Nephron (organoid): ENCODE results near the gene ARL15.

Experiments
- H3K27ac Mint-ChIP-seq, 3 experiments: 2 replicates each; pipeline ENCODE4 v1.8.0; 2020; ENCODE audit warnings: mixed read lengths in 3 of 3, mild to moderate bottlenecking in 2 of 3, moderate library complexity in 1 of 3
- H3K27me3 Mint-ChIP-seq: 2 replicates; pipeline ENCODE4 v1.8.0; 2021; ENCODE audit warnings: low read depth, mild to moderate bottlenecking, moderate library complexity, mixed read lengths
- H3K36me3 Mint-ChIP-seq: 2 replicates; pipeline ENCODE4 v1.8.0; 2020; ENCODE audit warnings: low read depth, mixed read lengths
- H3K4me1 Mint-ChIP-seq: 2 replicates; pipeline ENCODE4 v1.8.0; 2020; ENCODE audit warnings: mixed read lengths
- H3K4me3 Mint-ChIP-seq, 3 experiments: 2 replicates each; pipeline ENCODE4 v1.8.0; 2020; ENCODE audit warnings: mild to moderate bottlenecking in 3 of 3, mixed read lengths in 3 of 3, moderate library complexity in 2 of 3
- H3K9me3 Mint-ChIP-seq: 2 replicates; pipeline ENCODE4 v1.8.0; 2020; ENCODE audit warnings: mixed read lengths
- TF ChIP-seq, protein P1 (sequence below), 3 experiments: fragments of 200-600 bp; sonication (generic); IDR thresholded peaks; one replicate each; pipeline ENCODE4 v1.5.0; 2021; ENCODE audit warnings: antibody characterized with exemption in 3 of 3; ENCODE audit not compliant: unreplicated experiment in 3 of 3

The ARL15 gene

DNA sequence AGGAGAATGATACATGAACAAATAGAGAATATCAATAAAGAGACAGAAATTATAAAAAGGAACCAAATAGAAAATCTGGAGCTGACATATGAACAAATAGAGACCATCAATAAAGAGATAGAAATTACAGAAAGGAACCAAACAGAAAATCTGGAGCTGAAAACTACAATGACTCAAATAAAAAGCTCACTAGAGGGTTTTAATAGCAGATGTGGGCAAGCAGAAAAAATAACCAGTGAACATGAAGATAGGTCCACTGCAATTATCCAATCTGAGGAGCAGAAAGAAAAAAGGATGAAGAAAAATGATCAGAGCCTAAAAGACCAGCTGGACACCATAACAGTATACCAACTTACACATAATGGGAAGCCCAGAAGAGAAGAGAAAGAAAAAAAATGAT is 353.7 kb downstream of the ARL15 start:
- TF ChIP-seq, protein P1, sequence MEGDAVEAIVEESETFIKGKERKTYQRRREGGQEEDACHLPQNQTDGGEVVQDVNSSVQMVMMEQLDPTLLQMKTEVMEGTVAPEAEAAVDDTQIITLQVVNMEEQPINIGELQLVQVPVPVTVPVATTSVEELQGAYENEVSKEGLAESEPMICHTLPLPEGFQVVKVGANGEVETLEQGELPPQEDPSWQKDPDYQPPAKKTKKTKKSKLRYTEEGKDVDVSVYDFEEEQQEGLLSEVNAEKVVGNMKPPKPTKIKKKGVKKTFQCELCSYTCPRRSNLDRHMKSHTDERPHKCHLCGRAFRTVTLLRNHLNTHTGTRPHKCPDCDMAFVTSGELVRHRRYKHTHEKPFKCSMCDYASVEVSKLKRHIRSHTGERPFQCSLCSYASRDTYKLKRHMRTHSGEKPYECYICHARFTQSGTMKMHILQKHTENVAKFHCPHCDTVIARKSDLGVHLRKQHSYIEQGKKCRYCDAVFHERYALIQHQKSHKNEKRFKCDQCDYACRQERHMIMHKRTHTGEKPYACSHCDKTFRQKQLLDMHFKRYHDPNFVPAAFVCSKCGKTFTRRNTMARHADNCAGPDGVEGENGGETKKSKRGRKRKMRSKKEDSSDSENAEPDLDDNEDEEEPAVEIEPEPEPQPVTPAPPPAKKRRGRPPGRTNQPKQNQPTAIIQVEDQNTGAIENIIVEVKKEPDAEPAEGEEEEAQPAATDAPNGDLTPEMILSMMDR (IDR thresholded peaks at IDR 0.05; ENCODE audit: unreplicated experiment in 3 of 3): no peak
- Mint-ChIP-seq H3K9me3 (peaks cover 18% of the 10 kb centered on the region), H3K36me3 (peaks cover 13% of the 10 kb centered on the region), H3K4me3 (no peak overlapping the region), H3K4me1 (no peaks in the 10 kb centered on the region), H3K27me3 (no peaks in the 10 kb centered on the region), H3K27ac (no peak overlapping the region)

- H3K4me3 Mint-ChIP-seq: no peak overlapping the region
Observed at GRCh38 chr5:53956196-53956595, 354.2 kb downstream of the ARL15 start.

DNA sequence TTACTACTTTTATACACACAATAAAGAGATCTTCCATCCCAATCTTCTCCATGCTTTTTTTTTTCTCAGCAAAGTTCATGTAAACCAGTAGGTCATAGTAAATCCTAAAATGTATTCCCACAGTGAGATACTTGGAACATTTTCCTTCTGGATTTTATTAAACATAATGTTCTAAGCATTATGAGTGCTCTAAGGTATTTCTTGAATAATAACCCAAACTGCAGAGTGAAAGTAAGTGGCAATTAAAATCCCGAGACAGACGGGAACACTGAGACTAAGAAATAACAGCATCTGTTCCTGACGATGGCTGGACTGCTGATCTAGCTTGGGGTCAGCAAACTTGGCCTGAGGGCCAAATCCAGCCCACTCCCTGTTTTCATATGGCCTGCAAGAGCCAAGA is 359.8 kb downstream of the ARL15 start:
- Mint-ChIP-seq H3K4me1 (peaks cover 26% of the 10 kb centered on the region), H3K27me3 (no peaks in the 10 kb centered on the region), H3K36me3 (peaks cover 10% of the 10 kb centered on the region), H3K4me3 (no peak overlapping the region), H3K27ac (peak overlapping the region; percentile 38 to 61 (median 40)), H3K9me3 (peaks cover 5% of the 10 kb centered on the region)
- TF ChIP-seq, protein P1 (IDR thresholded peaks at IDR 0.05; ENCODE audit: unreplicated experiment in 3 of 3): no peak

More at GRCh38 chr5:53956196-53956595, 354.2 kb downstream of the ARL15 start:
- H3K4me1 Mint-ChIP-seq: no peaks in the 10 kb centered on the region
- H3K27ac Mint-ChIP-seq: no peak overlapping the region
- peaks cover 13% of the 10 kb centered on the region for H3K36me3 Mint-ChIP-seq
- H3K9me3 Mint-ChIP-seq: peaks cover 18% of the 10 kb centered on the region
- TF ChIP-seq, protein P1 (IDR thresholded peaks at IDR 0.05; ENCODE audit: unreplicated experiment in 3 of 3): no peak
- no peaks in the 10 kb centered on the region for H3K27me3 Mint-ChIP-seq

DNA sequence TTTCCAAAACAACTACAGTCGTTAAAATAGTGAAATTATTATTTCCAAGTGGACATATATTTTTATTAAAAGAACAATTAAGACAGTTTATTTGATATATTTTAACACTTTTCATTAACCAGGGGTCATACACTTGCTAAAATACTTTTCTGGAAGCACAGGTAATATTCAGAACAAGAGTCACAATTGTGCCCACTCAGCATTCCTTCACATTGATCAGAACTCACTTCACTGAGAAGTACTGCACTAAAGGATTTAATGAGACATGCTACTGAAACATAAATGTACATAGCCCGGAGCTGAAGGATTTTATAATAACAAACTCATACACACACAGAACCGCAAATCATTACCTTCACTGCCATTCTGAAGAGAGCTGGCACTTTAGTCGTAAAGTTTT is 361.8 kb downstream of the ARL15 start:
- Mint-ChIP-seq H3K36me3 (peaks cover 15% of the 10 kb centered on the region), H3K27ac (peak overlapping the region in 1 of 3 experiments; percentile 35), H3K9me3 (peaks cover 5% of the 10 kb centered on the region), H3K27me3 (no peaks in the 10 kb centered on the region), H3K4me3 (no peak overlapping the region), H3K4me1 (peaks cover 26% of the 10 kb centered on the region)
- TF ChIP-seq, protein P1 (IDR thresholded peaks at IDR 0.05; ENCODE audit: unreplicated experiment in 3 of 3): no peak

DNA sequence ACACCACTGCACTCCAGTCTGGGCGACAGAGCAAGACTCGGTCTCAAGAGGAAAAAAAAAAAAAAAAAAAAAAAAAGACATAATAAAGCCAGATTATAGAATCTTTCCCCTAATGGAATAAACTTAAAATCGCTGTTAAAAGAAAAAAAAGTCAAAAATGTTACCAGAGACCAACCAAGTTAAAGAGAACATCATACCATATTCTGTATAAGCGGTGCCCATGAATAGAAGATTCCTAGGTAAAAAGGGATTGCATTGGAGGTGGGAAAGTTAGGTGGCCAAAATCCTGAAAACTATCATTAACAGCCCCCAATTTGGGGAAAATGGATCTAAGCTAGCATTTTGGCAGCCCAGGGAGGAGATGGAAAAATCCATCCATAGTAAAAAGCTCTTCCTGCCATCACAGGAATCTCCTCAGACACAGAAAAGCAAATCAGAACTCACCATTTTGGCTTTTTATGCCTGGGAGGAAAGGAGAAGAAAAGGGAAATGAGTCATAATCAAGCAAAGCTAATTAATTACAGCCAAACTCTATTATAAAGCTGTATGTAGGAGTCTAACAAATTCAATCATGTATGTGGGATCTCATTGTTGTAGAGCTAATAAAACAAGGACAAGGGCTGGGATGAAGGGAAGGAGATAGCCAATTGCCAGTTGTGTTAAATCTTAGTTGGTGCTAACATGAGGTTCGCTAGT is 363.8 kb downstream of the ARL15 start:
- Mint-ChIP-seq H3K4me3 (no peak overlapping the region), H3K36me3 (peaks cover 12% of the 10 kb centered on the region), H3K27ac (no peak overlapping the region), H3K4me1 (peaks cover 34% of the 10 kb centered on the region), H3K27me3 (no peaks in the 10 kb centered on the region), H3K9me3 (peaks cover 5% of the 10 kb centered on the region)
- TF ChIP-seq, protein P1 (IDR thresholded peaks at IDR 0.05; ENCODE audit: unreplicated experiment in 3 of 3): no peak

DNA sequence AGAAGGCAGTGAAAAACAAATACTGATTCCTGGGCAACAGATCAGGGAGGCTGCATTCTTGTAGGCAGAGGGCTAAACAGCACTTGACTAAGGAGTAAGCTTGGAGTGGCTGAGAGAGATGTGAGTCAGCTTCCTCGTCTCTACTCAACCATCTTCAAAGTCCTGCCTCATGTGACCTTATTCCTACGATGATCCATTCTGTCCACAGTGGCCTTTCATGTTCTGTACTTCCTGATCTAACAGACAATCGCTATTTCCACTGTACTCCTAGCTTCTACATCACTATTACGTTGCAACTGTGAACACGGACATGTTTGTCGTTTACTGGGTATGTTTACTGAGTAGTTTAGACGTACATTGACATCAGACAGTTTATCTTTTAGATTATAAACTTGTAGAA is 365.4 kb downstream of the ARL15 start:
- H3K27me3 Mint-ChIP-seq: no peaks in the 10 kb centered on the region
- TF ChIP-seq, protein P1 (IDR thresholded peaks at IDR 0.05; ENCODE audit: unreplicated experiment in 3 of 3): no peak
- no peak overlapping the region for H3K4me3 Mint-ChIP-seq
- H3K9me3 Mint-ChIP-seq: peaks cover 5% of the 10 kb centered on the region
- H3K27ac Mint-ChIP-seq: no peak overlapping the region
- H3K4me1 Mint-ChIP-seq: peaks cover 28% of the 10 kb centered on the region
- H3K36me3 Mint-ChIP-seq: peaks cover 12% of the 10 kb centered on the region
